Fibroblast of the aortic adventitia (primary cell): ENCODE data around the gene IQCB1. TPM values are rescaled to one million over a fixed set of nuclear protein-coding genes. Genes with fewer than 3 reads are reported as not detected.
A peak's percentile ranks its signal among the peaks of the same experiment; 100 is the strongest.

Experiments used
- DNase-seq: peaks from one replicate; pipeline ENCODE4 v3.0.0-alpha.2; 2010; ENCODE audit warnings: low read depth
- H3K4me3 ChIP-seq: 2 replicates; pipeline ENCODE4 v1.5.1; 2011; ENCODE audit warnings: low read depth, mild to moderate bottlenecking, control low read depth, low read length, moderate library complexity
- CTCF ChIP-seq: IDR thresholded peaks from 2 replicates; pipeline ENCODE4 v1.5.1; 2011; ENCODE audit warnings: mild to moderate bottlenecking, low read length, control low read depth, inconsistent platforms; ENCODE audit not compliant: insufficient read depth
- total RNA-seq: library from RNA; depleted of rRNA; stranded (reverse); fragments of >200 nt; gene quantifications from 2 replicates; pipeline ENCODE4 v1.2.3, GENCODE V29; 2012; ENCODE audit warnings: low replicate concordance

The IQCB1 gene
- total RNA-seq, 1 donor, result 19.5 TPM

GRCh38 chr3:121759541-121760202 lies 75.2 kb downstream of the IQCB1 start:
- TF ChIP-seq CTCF, result no peak
- H3K4me3 ChIP-seq, result no peak overlapping the region
- DNase-seq, result peak; percentile 51

GRCh38 chr3:121758727-121759450 lies 76.0 kb downstream of the IQCB1 start:
- TF ChIP-seq CTCF, result no peak
- no peak overlapping the region for H3K4me3 ChIP-seq
- DNase-seq, result peak; percentile 19

GRCh38 chr3:121757812-121758545 lies 76.9 kb downstream of the IQCB1 start:
- no peak for TF ChIP-seq CTCF
- no peak overlapping the region for H3K4me3 ChIP-seq
- no peak for DNase-seq

GRCh38 chr3:121757087-121757811 lies 77.6 kb downstream of the IQCB1 start:
- no peak overlapping the region for H3K4me3 ChIP-seq
- TF ChIP-seq CTCF, result no peak
- DNase-seq, result peak; percentile 81

GRCh38 chr3:121752772-121753171 lies 82.1 kb downstream of the IQCB1 start:
- no peak overlapping the region for H3K4me3 ChIP-seq
- DNase-seq, result no peak
- TF ChIP-seq CTCF, result no peak

- H3K4me3 ChIP-seq, result no peak overlapping the region
- no peak for DNase-seq
- no peak for TF ChIP-seq CTCF
Measured at GRCh38 chr3:121752261-121752660, 82.6 kb downstream of the IQCB1 start.
